ENCODE data around the gene TP53I11.

TP53I11 gene

DNA sequence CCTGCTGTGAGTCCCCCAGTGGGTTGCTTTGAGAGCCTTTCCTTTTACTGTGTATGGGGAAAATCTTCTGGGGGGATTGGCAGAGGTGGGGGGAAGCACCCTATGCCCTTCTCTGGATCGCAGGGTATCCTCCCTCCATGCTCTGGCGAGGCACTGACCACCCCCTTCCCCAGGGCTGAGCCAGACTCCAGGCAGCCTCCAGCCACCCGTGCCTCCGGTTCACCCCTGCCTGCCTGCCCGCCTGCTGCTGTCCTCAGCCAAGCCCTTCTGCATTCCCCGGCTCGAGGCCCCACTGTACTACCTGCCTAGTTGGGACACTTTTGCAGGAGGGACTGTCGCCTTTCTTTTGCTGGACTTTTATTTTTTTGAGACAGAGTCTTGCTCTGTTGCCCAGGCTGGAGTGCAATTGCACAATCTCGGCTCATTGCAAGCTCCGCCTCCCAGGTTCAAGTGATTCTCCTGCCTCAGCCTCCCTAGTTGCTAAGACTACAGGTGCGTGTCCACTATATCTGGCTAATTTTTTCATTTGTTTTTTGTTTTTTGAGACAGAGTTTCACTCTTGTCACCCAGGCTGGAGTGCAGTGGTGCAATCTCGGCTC, 23.8 kb upstream of the TP53I11 start:
- Histone ChIP-seq H3K9ac (ENCODE audit: low read length) (no peak overlapping the region), H3K4me1 (ENCODE audit: control insufficient read depth, insufficient read depth, low read length) (no peaks in the 10 kb centered on the region), H3K27ac (ENCODE audit: low read depth, low read length) (no peak overlapping the region), H3K27me3 (ENCODE audit: control insufficient read depth, insufficient read depth, low read length) (no peaks in the 10 kb centered on the region), H3K36me3 (ENCODE audit: control insufficient read depth, insufficient read depth, low read length) (no peaks in the 10 kb centered on the region), H3K4me3 (ENCODE audit: low read length) (no peak overlapping the region)

DNA sequence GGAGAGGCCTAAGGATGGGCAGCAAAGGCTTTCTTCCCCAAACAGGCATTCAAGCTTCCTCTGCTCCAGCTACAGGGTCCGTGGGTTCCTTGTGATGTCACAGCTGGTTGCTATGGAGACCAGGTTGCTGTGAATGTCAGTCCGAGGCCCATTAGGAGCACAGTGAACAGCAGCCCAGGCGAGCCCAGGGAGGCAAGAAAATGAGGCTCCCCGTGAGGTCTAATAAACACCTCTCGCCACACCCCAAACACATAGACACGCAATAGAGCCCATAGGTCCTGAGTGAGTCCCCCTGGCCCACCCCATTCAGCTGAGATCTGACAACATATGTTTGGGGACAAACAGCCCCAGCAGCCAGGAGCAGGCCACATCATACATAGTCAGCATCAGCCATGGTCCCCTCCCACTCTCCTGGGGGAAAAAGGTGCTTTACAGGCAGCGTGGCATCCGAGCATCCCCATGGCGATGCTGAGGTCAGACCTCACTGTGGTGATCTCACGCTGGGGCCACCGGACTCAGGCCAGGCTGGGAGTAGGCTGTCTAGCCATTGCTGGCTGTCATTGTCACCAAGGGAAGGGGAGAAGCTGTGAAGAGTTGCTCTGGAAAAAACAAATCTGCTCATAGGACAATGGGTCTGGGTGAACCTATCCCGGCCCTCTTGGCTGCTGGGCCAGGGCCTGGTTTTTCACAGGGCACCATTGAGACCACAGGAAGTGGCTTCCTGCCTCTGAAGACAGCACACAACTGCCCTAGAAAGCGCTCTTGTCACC, 23.1 kb upstream of the TP53I11 start:
- Histone ChIP-seq H3K4me1 (ENCODE audit: control insufficient read depth, insufficient read depth, low read length) (no peaks in the 10 kb centered on the region), H3K27me3 (ENCODE audit: control insufficient read depth, insufficient read depth, low read length) (no peaks in the 10 kb centered on the region), H3K36me3 (ENCODE audit: control insufficient read depth, insufficient read depth, low read length) (no peaks in the 10 kb centered on the region), H3K27ac (ENCODE audit: low read depth, low read length) (no peak overlapping the region), H3K4me3 (ENCODE audit: low read length) (no peak overlapping the region), H3K9ac (ENCODE audit: low read length) (no peak overlapping the region)

DNA sequence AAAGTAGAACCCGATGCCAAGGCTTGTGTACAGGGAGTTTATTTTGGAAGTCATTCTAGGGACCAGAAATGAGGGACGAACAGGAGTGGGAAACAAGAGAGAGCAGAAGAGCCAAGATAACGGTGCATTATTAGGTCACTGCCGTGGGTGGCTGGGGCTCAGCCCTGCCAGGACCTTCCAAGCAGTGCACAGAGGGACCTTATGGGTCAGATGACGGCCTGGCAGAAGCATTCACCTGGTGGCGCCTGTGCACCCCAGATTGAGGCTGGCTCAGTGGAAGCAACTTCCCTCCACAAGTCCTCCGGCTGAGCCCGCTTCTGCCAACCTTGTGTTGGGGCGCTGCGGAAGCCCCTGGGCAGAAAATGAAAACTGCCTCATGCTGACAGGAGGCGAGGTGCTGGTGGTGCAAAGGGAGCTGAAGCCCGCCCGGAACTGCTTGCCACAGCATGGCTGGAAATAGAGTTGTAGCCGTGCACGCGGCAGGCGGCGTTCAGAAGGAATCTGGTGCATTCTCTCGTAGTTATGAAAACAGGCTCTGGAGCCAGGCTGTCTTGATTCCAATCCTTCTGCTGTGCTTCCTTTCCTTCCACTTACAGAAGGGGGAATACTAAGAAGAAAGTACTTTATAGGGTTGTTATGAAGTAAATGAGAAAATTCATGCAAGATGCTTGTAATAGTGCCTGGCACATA, 22.2 kb upstream of the TP53I11 start:
- Histone ChIP-seq H3K4me3 (ENCODE audit: low read length) (no peak overlapping the region), H3K27ac (ENCODE audit: low read depth, low read length) (no peak overlapping the region), H3K36me3 (ENCODE audit: control insufficient read depth, insufficient read depth, low read length) (no peaks in the 10 kb centered on the region), H3K4me1 (ENCODE audit: control insufficient read depth, insufficient read depth, low read length) (no peaks in the 10 kb centered on the region), H3K27me3 (ENCODE audit: control insufficient read depth, insufficient read depth, low read length) (no peaks in the 10 kb centered on the region), H3K9ac (ENCODE audit: low read length) (no peak overlapping the region)

DNA sequence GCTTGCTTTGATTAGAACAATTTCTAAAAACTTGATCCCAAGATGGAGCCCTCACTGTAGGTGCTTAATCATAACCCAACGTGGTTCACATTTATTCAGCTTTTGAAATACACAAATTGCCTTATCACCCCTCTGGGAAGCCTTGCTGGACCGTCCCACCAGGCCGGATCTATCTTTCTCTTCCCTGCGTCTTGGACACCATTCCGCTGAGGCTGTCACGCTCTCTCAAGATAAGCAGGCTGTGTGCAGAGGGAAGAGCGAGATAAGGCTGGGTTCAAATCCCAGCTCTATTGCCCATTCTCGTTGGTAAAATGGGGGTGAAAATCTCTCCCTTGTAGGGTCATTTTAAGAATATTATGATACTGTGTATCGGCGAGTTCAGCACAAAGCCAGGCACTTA, 20.5 kb upstream of the TP53I11 start:
- Histone ChIP-seq H3K9ac (ENCODE audit: low read length) (no peak overlapping the region), H3K27ac (ENCODE audit: low read depth, low read length) (no peak overlapping the region), H3K4me3 (ENCODE audit: low read length) (no peak overlapping the region), H3K36me3 (ENCODE audit: control insufficient read depth, insufficient read depth, low read length) (no peaks in the 10 kb centered on the region), H3K4me1 (ENCODE audit: control insufficient read depth, insufficient read depth, low read length) (peaks cover 2% of the 10 kb centered on the region), H3K27me3 (ENCODE audit: control insufficient read depth, insufficient read depth, low read length) (no peaks in the 10 kb centered on the region)

DNA sequence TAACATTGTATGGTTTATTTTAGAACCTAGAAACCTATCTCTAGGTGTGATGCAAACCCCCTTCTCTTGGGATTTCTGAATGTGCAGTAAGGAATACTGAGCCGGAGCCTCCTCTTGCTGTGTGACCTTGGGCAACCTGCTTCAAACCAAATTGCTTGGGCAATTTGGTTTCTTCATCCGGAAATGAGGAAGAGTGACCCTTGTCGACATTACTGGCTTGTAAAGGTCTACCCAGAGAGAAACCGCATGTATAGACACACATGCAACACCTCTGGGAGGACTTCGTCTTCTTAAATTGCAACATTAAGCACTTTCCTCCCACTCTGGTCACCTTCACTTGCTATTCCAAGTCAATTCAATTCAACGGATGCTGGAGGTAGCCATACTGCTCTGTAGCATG, 19.6 kb upstream of the TP53I11 start:
- Histone ChIP-seq H3K36me3 (ENCODE audit: control insufficient read depth, insufficient read depth, low read length) (no peaks in the 10 kb centered on the region), H3K27ac (ENCODE audit: low read depth, low read length) (no peak overlapping the region), H3K4me3 (ENCODE audit: low read length) (no peak overlapping the region), H3K27me3 (ENCODE audit: control insufficient read depth, insufficient read depth, low read length) (no peaks in the 10 kb centered on the region), H3K9ac (ENCODE audit: low read length) (no peak overlapping the region), H3K4me1 (ENCODE audit: control insufficient read depth, insufficient read depth, low read length) (peaks cover 2% of the 10 kb centered on the region)

DNA sequence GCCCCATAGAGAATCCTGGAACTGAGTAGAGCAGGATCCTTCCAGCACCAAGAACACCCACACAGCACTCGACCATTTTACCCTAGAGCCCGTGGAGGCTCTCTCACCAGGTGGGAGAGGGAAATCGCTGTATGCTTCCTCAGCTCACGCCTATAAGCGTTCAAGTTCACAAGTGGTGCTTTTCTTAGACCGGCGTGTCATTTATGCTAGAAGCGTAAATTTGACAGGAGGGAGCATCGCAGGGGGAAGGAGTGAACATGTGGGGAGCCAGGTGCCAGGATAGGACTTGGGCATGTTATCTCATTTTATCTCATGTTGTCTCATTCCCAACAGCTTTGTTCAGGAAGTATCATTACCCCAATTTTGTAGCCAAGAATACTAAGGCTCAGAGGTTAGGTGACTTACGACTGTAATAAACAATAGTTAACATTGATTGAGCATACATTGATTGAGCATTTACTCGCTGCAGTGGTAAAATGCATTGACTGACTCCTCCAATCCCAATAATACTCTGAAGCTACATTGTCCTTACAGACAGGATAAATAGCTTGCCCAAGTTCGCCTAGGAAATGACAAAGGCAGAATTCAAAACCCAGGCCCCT, 19.1 kb upstream of the TP53I11 start:
- H3K36me3 ChIP-seq (ENCODE audit: control insufficient read depth, insufficient read depth, low read length) = no peaks in the 10 kb centered on the region
- peaks cover 2% of the 10 kb centered on the region for H3K4me1 ChIP-seq (ENCODE audit: control insufficient read depth, insufficient read depth, low read length)
- no peak overlapping the region for H3K4me3 ChIP-seq (ENCODE audit: low read length)
- no peaks in the 10 kb centered on the region for H3K27me3 ChIP-seq (ENCODE audit: control insufficient read depth, insufficient read depth, low read length)
- no peak overlapping the region for H3K27ac ChIP-seq (ENCODE audit: low read depth, low read length)
- H3K9ac ChIP-seq (ENCODE audit: low read length) = no peak overlapping the region

DNA sequence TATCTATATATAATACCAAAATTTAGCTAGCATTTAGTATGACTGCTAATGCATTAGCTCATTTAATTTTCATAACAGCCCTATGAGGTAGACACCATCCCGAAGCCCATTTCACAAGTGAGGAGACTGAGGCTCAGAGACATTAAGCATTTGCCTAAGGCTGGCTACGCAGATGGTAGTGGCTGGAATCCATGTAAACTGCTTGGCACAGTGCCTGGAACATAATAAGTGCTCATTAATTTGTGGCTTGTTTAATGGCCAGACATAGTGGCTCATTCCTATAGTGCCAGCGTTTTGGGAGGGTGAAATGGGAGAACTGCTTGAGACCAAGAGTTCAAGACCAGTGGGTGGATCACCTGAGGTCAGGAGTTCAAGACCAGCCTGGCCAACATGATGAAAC, 17.8 kb upstream of the TP53I11 start:
- H3K27me3 ChIP-seq (ENCODE audit: control insufficient read depth, insufficient read depth, low read length) = no peaks in the 10 kb centered on the region
- H3K4me1 ChIP-seq (ENCODE audit: control insufficient read depth, insufficient read depth, low read length) = peaks cover 2% of the 10 kb centered on the region
- no peaks in the 10 kb centered on the region for H3K36me3 ChIP-seq (ENCODE audit: control insufficient read depth, insufficient read depth, low read length)
- no peak overlapping the region for H3K4me3 ChIP-seq (ENCODE audit: low read length)
- H3K9ac ChIP-seq (ENCODE audit: low read length) = no peak overlapping the region
- no peak overlapping the region for H3K27ac ChIP-seq (ENCODE audit: low read depth, low read length)

DNA sequence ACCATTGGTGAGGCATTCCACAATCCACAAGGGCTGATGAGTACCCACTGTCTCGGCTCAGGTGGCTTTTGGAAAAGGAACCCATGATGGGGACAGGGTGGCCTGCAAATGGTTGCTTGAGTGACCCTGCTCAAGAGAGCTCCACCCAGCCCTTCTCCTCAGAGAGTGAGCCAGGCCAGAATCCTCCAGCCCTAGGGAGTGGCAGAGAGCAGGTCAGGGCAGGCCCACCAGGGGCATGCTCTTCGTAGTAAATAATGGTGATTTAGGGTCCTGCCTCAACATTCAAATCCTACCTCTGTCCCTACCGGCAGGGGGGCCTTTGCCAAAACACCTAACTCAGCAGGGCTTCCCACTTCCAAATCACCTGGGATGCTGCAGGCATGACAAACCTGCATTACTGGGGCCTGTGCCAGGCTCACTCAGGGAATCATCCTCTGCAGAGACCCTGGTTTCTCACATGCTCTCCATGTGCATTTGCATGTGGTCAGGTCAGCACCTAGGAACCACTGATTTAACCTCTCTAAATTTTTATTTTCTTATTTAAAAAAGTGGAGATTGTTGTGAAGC, 17.3 kb upstream of the TP53I11 start:
- Histone ChIP-seq H3K4me1 (ENCODE audit: control insufficient read depth, insufficient read depth, low read length) (peaks cover 2% of the 10 kb centered on the region), H3K27ac (ENCODE audit: low read depth, low read length) (no peak overlapping the region), H3K27me3 (ENCODE audit: control insufficient read depth, insufficient read depth, low read length) (no peaks in the 10 kb centered on the region), H3K4me3 (ENCODE audit: low read length) (no peak overlapping the region), H3K9ac (ENCODE audit: low read length) (no peak overlapping the region), H3K36me3 (ENCODE audit: control insufficient read depth, insufficient read depth, low read length) (no peaks in the 10 kb centered on the region)

DNA sequence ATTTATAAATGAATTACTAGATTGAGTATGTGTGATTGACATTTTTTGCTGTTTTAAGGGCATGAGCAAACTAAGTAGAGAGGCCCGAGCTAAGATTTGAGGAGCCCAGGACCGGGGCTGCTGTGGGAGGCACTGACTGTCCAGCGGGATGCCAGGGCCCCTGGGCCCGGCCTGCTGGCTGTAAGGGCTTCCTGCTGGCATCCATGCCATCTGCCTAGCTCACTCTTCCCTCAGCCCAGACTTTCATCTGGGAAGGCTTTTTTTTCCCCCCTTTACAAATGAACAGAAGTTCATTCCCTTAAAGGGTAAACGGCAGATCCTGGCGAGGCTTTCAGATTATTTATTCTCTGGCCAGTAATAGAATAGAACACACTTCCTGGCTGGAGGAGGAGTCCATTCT, 16.0 kb upstream of the TP53I11 start:
- no peaks in the 10 kb centered on the region for H3K27me3 ChIP-seq (ENCODE audit: control insufficient read depth, insufficient read depth, low read length)
- no peaks in the 10 kb centered on the region for H3K36me3 ChIP-seq (ENCODE audit: control insufficient read depth, insufficient read depth, low read length)
- no peak overlapping the region for H3K9ac ChIP-seq (ENCODE audit: low read length)
- H3K4me3 ChIP-seq (ENCODE audit: low read length) = no peak overlapping the region
- no peak overlapping the region for H3K27ac ChIP-seq (ENCODE audit: low read depth, low read length)
- peaks cover 2% of the 10 kb centered on the region for H3K4me1 ChIP-seq (ENCODE audit: control insufficient read depth, insufficient read depth, low read length)

DNA sequence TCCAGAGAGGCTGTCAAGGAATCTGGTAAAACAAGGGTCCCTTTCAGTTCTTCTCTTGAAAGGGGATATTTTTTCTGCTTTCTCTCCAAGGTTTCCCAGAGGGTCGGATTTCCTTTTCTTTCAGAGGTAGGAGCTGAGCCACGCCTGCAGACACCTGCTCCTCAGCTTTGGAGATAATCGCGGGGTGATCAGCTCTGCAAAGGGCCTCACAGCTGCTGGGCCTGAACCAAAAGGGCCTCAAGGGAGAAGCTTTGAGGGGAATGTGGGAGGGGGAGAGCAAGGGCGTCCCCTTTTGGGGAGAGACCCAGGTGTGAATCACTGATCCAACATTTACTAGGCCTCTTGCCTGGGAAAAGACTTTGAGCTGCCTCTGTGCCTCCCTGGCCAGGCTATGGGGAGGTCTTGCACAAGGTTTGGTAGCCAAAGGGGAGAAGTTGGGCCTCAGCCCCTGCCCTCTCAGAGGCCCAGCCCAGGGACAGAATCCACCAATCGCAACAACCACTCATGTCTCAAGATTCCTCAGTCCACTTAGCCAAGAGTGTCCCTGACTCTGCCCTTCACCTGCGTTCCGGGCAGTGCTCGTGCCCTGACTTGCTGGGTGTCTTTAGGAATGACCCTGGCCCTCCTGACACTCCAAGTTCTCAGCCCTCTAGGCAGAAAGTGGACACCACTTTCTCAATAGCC, 14.0 kb upstream of the TP53I11 start:
- Histone ChIP-seq H3K4me3 (ENCODE audit: low read length) (no peak overlapping the region), H3K4me1 (ENCODE audit: control insufficient read depth, insufficient read depth, low read length) (peaks cover 2% of the 10 kb centered on the region), H3K27me3 (ENCODE audit: control insufficient read depth, insufficient read depth, low read length) (no peaks in the 10 kb centered on the region), H3K9ac (ENCODE audit: low read length) (no peak overlapping the region), H3K36me3 (ENCODE audit: control insufficient read depth, insufficient read depth, low read length) (no peaks in the 10 kb centered on the region), H3K27ac (ENCODE audit: low read depth, low read length) (no peak overlapping the region)

DNA sequence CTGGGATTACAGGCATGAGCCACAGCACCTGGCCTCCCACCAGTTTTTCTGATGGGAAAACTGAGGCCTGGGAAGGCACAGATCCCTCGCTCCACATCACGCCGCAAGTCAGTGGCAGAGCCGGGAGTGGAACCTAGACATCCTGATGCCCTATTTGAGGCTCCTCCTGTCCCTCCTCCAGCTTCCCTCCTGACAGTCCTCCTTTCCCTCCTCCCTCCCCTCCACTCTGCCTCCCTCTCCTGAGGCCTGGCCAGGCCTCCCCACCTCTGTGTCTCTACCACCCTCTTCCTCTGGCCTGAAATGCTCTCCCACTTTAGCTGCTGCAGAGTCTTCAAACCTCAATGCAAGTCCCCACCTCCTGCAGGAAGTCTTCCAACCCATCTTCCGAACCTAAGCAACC, 13.3 kb upstream of the TP53I11 start:
- no peak overlapping the region for H3K27ac ChIP-seq (ENCODE audit: low read depth, low read length)
- no peaks in the 10 kb centered on the region for H3K27me3 ChIP-seq (ENCODE audit: control insufficient read depth, insufficient read depth, low read length)
- H3K4me1 ChIP-seq (ENCODE audit: control insufficient read depth, insufficient read depth, low read length) = peaks cover 2% of the 10 kb centered on the region
- no peaks in the 10 kb centered on the region for H3K36me3 ChIP-seq (ENCODE audit: control insufficient read depth, insufficient read depth, low read length)
- H3K9ac ChIP-seq (ENCODE audit: low read length) = no peak overlapping the region
- no peak overlapping the region for H3K4me3 ChIP-seq (ENCODE audit: low read length)

DNA sequence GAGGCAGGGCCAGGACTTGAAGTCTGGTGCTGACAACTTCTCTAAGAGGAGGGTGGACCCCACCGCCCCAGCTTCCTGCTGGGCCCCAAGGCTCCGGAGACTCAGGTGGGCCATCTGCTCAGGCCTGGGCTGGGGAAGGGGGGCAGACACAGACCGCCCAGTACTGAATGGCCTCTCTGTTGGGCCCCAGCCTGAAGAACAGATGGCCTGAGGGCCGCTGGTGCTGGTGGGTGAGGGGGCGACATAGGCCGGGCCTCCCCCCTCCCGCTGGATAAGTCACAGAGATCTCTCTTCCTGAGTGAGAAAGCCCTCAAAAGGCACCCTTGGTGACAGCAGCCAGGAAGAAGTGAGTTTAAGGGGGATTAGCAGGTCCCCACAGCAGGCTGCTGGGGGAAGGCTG, 12.5 kb upstream of the TP53I11 start:
- no peak overlapping the region for H3K4me3 ChIP-seq (ENCODE audit: low read length)
- no peak overlapping the region for H3K27ac ChIP-seq (ENCODE audit: low read depth, low read length)
- no peak overlapping the region for H3K9ac ChIP-seq (ENCODE audit: low read length)
- H3K4me1 ChIP-seq (ENCODE audit: control insufficient read depth, insufficient read depth, low read length) = peaks cover 2% of the 10 kb centered on the region
- no peaks in the 10 kb centered on the region for H3K27me3 ChIP-seq (ENCODE audit: control insufficient read depth, insufficient read depth, low read length)
- no peaks in the 10 kb centered on the region for H3K36me3 ChIP-seq (ENCODE audit: control insufficient read depth, insufficient read depth, low read length)
